ENCODE data around the gene KPNA4.

GRCh38 chr3:160557571-160557970 is 7.8 kb downstream of the KPNA4 start:
- TF ChIP-seq MAFK (IDR thresholded peaks at IDR 0.05; ENCODE audit: low read depth, low read length) (no peak), POLR2A (IDR thresholded peaks at IDR 0.05; ENCODE audit: low read depth, low read length) (no peak), CEBPB (IDR thresholded peaks at IDR 0.05; ENCODE audit: low read depth, low read length) (no peak), FOS (IDR thresholded peaks at IDR 0.05; ENCODE audit: low read depth, low read length) (no peak), CTCF (conservative IDR thresholded peaks at IDR 0.05; ENCODE audit: low read depth, low read length) (no peak), SMC3 (IDR thresholded peaks at IDR 0.05; ENCODE audit: low read depth, low read length) (no peak)

Data from IMR-90 (cell line).